GOT3 (cell line): ENCODE results near the gene MT1H.
"Not testable (repeated sequence)": the region's sequence is repeated elsewhere in the genome, so short reads cannot be mapped to it uniquely, and the experiment has no call there.

Experiments used
- DNase-seq: peaks from one replicate; lab custom pipeline; 2025; ENCODE audit warnings: mixed read lengths; lab: John Stamatoyannopoulos, UW

Gene MT1H

DNA sequence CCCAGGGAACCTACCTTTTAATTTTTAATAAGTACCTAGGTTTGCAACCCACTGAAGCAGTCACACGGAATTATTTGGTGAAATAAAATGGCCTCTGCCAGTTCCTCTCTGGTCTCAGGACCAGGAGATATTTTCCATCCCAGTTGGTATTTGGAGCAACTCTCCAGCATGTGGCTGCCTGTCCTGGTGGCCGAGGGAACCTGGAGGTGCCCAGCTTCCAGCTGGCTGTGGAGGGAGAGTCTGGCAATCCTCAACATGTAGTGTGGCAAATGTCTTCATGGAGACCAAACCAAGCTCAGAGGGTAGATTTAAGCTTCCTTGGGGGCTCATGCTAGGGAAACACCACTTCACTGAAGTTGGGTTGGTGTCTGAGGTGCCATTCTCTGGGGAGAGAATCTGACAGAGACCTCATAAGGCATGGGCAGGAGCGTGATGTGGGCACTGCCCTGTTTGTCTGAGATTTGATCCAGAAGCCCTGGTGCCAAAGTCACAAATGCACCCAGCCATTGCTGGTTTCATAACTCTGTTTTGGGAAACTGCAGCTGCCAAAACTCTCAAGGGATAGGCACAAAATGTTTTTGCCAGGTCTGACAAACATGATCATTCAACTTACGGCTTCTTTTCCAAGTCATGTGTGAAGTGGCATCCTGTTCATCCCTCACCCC, 15.4 kb downstream of the MT1H start:
- no peak for DNase-seq

DNA sequence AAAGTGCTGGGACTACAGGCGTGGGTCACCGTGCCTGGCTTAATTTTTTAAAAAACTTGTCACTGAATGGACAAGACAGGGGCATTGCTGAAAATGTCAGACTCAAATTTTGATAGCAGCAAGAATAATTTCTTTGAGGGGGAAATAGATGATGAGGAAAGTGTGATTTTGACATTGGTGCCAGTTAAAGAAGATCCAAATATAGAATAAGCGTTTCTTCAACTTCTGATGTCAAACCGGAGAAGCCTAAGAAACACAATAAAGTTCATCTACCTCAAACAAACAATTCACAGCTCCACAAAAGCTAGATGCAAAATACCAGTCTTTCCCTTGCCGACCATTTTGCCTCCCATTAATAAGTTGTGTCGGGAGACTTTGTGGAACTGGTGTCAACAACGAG, 17.1 kb downstream of the MT1H start:
- no peak for DNase-seq

DNA sequence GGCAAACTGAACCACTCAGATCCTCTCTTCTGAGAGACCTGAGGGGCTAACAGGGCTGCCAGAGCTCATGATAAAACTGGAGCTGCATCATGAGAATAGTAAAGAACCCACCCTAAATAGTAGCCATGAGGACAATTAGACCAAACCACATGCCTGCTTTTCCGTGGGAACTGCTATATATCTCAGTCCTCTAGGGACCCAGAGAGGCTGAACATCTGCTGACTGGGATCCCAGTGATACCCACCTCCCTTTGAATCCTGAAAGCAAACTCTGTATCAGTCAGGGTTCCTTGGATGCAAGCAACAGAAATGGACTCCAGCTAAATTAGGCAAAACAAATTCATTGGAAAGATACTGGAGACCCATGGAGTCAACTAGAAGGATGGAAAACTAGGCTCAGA, 19.1 kb downstream of the MT1H start:
- DNase-seq, result no peak

DNA sequence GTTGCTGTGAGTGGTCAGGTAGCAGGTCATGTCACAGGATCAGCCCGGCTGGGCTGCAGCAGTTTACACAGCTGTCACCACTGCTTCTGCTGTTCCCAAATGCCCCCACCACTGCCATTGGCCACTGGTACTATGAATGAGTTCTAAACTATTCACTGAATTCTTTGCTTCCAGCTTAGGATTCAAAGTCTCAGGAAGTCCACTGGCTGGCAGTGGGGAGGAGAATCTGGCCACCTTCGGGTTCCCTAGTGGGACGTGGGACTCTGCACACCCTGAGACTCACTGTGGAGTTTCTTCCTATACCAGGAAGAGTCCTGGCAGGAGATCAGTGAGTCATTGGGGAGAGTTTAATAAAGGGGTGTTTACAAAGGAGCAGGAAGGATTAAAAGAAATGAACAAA, 19.6 kb downstream of the MT1H start:
- DNase-seq, result no peak

DNA sequence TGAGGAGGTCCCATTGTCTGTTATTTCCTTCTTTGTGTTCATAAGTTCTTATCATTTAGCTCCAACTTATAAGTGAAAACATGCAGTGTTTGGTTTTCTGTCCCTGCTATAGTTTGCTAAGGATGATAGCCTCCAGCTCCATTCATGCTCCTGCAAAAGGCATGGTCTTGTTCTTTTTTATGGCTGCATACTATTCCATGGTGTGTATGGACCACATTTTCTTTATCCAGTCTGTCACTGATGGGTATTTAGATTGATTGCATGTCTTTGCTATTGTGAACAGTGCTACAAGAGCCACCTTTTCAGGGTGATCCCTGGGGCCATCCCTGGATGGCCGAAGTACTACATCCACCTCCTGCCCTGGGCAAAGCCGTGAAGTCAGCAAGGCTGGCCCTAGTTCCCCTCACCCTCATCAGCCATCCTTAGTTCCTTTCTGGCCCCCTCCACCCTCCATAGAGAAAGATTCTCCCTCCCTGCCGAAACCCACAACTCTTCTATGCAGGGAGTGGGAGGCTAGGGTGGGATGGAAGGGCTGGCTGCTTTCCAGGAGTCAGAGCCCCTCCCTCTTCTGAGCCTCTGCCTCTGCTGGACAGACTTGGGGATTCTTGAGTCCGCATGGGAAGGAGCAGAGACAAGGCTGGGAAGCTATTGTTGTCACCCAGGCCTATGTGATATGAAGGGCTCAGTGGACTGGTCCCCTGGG, 21.0 kb downstream of the MT1H start:
- DNase-seq, result no peak

DNA sequence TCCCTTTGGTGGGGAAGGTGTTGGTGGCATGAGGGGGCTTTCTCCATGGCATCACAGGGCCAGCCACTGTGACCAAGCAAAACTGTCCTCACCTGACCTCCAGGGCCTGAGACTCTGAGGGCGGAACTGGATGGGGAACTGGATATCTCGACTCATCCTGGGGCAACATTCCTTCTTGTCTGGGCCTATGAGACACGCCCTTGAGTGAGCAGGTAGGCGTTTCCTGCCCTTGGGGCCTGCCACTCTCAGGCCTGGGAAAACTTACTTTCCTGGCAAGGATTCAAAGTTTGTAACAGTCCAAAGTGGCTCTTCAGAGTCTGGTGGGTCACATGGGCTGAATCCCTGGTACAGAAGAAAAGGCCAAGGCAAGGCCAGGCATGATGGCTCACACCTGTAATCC, 22.3 kb downstream of the MT1H start:
- DNase-seq, result no peak

DNA sequence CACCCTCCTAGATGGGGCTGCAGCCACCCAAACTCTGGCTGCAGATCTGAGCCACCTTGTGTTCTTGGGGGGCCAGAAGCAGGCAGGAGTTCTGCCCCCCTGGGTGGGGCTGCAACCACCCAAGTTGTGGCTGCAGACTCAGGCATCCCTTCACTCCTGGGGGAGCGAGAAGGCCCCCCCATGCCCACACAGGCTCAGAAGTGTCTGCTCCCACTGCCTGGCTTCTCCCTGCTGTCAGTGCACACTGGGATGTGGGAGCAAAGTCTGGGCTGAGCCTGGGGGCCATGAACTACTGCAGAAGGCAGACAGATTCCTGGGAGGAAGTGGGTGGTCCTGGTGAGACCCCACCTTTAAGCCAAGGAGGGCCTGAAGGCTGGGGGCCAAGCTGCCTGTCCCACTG, 25.6 kb downstream of the MT1H start:
- DNase-seq, result no peak

DNA sequence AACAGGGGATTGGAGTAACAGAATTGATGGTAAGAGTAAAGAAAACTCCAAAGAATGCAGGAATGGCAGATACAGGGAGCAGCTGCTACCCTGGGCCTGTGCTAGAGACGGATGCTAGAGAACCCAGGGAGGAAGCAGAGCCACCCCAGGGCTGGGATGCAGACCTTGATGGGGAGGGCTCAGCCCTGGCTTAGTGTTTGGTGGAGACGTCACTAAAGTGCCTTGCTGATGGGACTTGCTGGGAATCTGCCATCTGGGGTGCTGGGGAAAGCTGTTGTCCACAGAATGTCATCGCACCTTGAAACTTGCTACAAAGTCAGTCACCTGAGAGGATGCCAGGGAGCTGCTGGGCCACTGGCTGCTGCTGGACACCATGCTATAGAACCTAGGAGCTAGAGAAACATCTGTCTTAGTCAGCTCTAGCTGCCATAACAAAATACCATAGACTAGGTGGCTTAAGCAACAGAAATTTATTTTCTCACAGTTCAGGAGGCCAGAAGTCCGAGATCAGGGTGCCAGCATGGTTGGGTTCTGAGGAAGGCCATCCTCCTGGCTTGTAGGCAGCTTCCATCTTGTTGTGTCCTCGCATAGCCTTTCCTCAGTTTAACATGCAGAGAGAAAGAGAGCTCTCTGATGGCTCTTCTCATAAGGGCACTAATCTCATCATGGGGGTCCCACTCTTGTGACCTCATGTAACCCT, 28.0 kb downstream of the MT1H start:
- no peak for DNase-seq

DNA sequence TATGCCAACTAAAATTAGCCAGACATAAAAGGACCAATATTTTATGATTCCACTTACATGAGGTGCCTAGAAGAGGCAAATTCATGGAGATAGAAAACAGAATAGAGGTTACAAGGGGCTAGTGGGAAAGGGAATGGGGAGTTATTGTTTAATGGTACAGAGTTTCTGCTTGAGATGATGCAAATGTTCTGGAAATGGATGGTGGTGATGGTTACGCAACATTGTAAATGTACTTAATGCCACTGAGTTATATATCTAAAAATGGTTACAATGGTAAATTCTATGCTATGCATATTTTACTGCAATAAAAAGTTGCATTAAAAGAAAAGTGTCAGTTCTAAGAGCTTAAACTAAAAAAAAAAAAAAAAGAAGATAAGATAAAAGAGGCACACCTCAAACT, 30.6 kb downstream of the MT1H start:
- DNase-seq, result no peak

DNA sequence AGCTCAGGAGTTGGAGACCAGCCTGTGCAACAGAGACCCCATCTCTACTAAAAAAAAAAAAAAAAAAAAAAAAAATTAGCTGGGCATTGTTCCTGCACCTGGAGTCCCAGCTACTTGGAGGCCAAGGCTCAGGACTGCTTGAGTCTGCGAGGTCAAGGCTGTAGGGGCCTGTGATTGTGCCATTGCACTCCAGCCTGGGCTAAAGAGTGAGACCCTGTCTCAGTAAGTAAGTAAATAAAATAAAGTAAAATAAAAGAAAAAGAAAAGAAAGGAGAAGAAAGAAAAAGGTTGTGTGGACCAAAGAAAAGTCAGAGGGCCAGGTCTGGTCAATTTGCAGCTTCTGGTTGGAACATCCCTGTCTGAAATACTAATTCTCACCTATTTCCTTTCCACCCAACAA, 31.0 kb downstream of the MT1H start:
- DNase-seq, result no peak

DNA sequence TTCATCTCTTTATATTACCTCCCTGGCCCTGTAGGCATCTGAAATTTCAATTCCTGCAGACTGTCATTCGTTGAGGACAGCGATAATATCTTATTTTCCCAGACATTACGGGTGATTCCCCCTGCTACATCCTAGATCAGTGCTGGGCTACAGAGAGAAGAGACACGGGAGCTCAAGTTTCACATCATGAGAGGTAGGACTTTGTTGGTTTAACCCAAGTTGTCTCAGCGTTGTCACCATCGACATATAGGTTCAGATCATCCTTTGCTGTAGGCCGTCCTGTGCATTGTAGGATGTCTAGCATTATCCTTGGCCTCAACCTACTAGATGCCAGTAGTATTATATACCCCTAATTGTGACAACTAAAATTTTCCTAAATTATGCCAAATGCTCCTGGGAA, 31.9 kb downstream of the MT1H start:
- no peak for DNase-seq

DNA sequence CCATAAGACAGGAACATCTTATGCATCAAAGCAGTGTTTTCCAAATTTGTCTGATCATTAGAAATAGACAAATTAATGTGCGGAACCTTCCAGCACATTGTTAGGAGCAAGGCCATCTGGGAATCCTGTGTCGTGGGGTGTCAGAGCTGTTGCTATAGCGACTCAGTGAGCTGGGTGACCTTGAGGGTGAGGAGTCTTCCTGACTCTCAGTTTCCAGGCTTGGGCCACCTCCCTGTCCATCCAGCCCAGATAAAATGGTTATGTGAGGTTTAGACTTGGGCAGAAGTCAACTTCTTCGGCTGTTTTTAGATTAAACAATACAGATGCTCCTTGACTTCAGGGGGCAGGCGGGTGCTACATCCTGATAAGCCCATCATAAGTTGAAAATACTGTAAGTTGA, 33.2 kb downstream of the MT1H start:
- DNase-seq, result no peak

DNA sequence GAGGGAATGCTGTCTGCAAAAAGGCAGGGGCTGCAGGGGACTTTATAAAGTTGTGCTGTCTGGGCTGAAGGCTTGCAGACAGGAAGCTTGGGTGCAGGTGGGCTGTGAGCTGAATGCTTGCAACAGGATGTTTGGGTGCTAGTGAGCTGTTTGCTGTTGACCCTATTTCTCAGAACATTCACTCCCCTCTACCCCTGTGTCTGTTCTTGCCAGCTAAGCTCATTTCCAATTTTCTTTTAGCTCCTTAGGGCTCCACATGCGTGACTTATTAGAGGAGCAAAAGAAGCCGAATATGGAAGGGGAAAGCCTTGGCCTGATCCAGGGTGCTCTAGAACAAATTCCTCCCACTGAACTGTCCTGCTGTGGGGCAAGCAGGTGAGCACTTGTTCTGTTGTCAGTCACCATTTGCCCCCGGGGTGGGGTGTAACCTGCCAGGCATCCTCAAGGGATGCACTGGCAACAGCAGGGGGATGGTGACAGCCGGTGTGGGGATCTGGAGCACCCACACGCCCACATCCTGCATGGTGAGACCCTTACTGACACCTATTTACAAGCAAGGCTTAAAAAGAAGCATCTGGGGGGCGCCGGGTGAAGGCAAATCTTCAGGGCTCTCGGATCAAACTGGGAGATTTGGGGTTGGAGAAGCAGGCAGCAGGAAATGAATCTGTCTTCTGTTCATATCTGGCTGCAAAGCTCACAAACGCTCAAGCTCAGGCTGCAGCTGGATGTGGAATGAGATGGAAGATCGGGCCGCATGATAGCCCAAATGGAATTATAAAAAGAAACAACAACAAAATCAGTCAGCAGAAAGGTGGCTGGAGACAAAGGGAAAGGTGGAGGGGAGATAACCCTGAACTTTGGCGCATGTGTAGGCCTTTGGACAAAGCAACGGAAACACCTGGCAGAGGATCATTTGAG, 39.2 kb downstream of the MT1H start:
- DNase-seq, result no peak

DNA sequence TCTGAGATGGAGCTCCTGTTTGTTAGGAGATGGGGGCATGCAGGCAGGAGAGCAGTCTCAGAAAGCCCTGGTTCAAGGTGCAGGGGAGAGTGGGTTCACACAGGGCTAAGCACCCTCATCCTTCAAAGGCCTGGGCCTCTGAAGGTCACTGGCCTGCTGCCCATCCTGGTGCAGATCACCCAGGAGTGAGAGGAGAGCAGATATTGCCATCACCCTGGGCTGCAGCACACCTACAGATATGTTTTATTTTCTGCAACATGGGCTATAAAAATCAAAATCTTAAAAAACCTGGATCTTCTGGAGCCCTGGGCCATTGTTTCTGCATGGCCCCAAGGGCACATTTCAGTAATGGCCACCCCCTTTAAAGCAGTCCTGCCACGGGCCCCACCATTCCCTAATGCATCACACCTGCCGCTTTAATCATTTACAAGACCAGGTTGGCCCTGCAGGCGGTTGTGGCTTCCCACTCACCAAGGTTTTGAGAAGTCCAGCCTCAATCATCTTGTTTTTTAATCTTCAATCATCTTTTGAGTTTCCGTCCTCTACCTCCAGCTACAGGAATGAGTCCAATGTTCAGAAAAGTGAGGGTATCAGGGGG, 39.9 kb downstream of the MT1H start:
- no peak for DNase-seq

DNA sequence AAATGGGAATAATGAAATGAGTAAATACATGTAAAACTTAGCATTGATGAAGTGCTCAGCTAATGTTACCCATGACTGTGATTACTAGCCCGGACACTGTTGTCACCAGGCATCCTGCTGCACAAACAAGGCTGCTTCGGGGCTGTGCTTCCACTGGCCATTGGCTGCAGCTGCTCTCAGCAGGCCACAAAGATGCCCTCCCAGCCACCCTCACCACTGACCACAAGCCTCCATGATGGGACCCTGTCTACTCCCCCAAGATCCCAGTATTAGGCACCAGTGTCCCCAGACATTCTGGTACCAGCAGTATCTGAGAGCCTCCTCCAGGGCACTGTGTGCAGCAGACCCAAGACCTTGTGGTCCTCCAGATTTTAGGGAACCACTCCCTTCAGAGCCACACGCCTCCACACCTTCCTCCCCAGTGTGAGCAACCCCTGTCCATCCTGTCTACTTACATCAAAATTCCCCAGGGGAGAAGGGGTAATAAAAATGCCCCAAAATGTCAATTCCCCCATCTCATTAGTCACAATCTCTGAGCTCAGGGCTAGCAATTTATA, 40.6 kb downstream of the MT1H start:
- DNase-seq, result no peak

DNA sequence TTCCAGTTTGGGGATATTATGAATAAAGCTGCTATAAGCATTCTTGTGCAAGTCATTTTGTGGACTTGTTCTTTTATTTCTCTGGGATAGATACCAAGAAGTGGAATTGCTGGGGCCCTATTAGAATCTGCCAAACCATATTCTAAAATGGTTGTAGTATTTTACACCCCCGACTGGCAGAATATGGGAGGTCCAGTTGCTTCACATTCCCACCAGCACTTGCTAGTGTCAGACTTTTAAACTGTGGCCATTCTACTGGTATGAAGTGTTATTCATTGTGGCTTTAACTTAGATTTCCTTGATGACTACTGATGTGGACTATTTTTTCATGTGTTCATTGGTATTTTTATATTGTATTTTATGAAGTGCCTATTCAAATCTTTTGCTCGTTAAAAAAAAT, 42.2 kb downstream of the MT1H start:
- DNase-seq, result no peak

DNA sequence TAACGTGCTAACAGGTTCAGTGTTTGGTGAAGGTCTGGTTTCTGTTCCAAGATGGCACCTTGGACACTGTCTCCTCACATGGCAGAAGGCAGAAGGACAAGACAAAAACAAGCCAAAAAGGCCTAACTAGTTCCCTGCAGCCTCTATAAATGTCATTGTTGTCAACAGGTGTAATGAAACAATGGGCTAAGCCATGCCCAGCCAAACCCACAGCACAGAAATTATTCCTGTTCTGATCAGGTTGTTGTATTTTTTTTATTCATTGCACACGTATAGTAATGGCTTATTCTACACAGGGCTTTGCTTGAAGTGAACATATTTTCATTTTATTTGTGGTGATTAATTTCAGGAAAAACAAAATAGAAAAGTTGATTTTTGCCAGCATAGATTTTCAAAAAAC, 44.2 kb downstream of the MT1H start:
- DNase-seq, result no peak

DNA sequence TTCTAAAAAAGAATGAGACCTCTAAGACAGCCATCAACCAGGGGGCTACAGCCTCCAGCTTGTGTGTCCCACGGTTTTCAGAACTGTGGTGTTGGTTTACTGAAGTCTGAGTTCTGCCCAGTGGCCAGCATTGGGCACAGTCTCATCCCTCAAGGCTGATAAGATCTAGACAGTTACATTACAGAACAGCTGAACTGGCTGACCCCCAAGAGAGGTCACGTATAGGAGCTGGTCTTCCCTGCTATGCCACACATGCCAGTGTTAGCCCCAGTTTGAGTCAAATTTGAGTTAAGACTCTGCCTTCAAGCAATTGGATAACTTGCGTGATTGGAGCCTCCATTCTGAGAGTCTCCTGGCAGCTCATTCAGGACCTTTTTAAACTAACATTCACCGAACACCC, 45.5 kb downstream of the MT1H start:
- no peak for DNase-seq

DNA sequence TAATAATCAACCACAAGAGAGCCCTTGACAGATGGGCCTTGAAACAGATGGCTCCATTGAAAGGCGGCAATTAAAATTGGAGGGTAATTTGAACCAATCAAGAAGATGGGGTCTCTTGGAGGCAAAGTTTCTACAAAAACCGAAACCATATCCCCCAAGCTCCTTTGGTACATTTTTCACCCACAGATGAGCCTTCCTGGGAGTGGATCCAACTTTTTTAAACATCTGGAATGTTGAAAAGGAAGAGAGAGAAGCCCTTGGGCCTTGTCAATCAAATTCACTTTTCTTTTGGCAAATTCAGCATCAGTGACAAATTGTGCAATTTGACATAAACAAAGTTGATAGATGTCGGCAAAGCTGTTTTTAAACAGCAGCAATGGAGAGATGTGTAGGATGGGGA, 47.1 kb downstream of the MT1H start:
- no peak for DNase-seq

DNA sequence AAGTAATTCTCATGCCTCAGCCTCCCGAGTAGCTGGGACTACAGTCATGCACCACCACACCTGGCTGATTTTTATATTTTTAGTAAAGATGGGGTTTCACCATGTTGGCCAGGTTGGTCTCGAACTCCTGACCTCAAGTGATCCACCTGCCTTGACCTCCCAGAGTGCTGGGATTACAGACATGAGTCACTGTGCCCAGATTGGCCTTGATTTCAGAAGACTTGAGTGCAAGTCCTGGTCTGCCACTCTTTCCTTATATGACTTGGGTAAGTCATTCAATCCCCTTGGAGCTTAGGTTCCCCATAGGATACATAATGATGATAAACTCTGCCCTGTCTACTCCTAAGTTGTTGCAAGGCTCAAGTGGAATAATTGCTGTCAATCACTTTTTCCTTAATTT, 47.9 kb downstream of the MT1H start:
- not testable (repeated sequence) for DNase-seq
